ENCODE results near the gene ONECUT3.

ONECUT3 gene

GRCh38 chr19:1747285-1748114 lies 5.8 kb upstream of the ONECUT3 start:
- no peak for TF ChIP-seq POLR2A (IDR thresholded peaks at IDR 0.05; ENCODE audit: low read depth, low read length)
- peak; percentile 94 for FAIRE-seq
- DNase-seq (ENCODE audit: insufficient read length, low spot score) = peak; percentile 100

DNA sequence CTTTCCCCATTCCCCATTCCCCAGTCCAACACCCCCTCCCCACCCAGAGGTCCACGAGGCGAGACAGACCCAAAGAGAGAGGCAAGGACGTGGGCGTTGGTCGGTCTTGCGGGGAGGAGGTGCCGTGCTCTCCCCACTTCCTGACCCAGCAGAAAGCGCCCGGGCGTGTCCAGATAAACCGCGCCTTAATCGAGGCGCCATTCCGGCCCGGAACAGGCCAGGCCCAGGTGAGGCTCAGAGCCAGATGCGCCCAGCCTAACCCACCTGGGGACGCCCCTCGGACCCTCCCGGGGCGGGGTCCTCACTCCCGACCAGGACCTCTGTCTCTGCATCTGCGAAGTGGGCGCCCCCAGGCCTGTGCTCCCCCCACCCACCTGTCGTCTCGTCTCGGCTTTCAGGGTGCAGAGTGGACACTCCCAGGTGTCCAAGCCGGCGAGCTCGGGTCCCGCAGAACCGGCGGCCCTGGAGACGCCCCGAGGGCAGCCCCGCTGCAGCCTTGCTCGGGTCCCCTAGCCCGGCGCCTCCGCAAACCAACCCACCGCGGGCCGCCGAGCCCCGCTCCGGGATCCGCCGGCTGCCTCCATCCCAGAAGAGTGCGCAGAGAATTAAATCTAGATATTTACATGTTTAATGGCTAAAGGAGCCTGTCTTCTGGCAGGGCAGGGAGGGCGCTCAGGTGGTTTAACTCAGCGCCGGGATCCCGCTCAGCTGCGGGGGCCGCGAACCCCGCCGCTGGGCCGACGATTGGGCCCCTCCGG lies 5.0 kb upstream of the ONECUT3 start:
- TF ChIP-seq POLR2A (IDR thresholded peaks at IDR 0.05; ENCODE audit: low read depth, low read length) = no peak
- DNase-seq (ENCODE audit: insufficient read length, low spot score) (peak; percentile 89), FAIRE-seq (no peak)

DNA sequence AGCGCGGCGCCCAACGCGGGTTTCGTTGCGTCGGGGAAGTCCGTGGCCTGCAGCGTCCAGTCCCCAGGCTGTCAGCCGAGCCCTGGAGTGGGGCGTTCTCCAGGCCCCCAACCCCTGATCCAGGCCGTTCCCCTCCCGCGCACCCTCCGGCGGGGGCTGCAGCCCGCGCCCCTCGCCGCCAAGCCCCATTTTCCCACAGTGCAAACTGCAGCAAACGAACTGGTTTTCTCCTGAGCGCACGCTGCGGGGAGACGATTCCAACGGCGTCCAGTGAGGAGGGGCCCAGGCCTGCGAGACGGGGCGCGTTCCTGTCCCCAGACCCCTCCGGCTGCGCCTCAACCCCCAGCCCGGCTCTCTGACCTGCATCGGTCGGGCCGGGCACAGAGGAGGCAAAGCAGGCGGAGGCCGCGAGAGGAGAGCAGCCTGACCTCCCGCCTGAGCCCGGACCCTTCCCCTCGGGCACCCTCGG lies 4.4 kb upstream of the ONECUT3 start:
- FAIRE-seq (no peak), DNase-seq (ENCODE audit: insufficient read length, low spot score) (no peak)
- TF ChIP-seq POLR2A (IDR thresholded peaks at IDR 0.05; ENCODE audit: low read depth, low read length) = no peak

DNA sequence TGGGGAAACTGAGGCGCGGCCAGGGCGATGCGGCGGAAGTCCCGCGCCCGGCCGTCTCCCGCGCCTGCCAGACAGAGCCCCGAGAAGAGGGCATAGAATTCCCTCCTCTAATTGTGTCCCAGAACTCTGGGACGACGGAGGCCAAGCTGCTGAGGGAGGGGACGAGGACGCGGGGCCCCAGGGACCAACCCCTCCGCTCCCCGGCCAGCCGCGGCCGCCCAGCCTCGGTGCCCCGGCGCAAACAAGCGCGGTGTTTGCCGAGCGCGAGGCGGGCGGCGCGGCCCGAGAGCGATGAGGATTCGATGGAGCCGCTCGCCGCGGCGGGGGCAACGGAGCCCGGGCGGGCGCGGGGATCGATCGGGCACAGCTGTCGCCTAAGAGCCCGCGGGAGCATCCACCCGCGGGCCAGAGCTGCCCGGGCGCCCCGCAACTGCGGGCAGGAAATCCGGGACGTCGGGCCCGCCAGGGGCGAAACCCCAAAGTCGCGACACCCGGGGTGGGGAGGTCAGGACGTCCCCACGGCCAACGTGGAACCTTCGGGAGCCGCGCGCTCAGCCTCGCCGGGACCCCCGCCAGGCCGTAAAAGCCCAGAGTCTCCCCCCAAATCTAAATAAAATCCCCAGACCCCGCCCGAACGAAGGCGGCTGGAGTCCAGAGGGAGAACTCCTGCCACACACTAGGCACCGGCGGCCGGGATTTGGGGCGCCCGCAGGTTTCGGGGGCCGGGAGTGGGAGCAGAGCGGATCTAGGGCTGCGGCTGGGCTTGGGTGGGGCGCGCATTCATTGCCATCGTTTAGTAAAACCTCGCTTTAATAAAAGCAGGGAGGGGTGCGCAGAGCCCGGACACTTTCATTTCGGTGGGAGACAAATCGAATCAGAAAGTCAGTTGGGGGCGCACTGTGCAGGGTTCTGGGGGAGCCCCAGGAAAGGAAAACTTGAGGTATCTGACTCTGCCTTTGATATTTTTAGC lies 3.6 kb upstream of the ONECUT3 start:
- DNase-seq (ENCODE audit: insufficient read length, low spot score) (no peak), FAIRE-seq (no peak)
- TF ChIP-seq POLR2A (IDR thresholded peaks at IDR 0.05; ENCODE audit: low read depth, low read length) = no peak

- FAIRE-seq = no peak
Observed at GRCh38 chr19:1750343-1751021, 2.8 kb upstream of the ONECUT3 start.

DNA sequence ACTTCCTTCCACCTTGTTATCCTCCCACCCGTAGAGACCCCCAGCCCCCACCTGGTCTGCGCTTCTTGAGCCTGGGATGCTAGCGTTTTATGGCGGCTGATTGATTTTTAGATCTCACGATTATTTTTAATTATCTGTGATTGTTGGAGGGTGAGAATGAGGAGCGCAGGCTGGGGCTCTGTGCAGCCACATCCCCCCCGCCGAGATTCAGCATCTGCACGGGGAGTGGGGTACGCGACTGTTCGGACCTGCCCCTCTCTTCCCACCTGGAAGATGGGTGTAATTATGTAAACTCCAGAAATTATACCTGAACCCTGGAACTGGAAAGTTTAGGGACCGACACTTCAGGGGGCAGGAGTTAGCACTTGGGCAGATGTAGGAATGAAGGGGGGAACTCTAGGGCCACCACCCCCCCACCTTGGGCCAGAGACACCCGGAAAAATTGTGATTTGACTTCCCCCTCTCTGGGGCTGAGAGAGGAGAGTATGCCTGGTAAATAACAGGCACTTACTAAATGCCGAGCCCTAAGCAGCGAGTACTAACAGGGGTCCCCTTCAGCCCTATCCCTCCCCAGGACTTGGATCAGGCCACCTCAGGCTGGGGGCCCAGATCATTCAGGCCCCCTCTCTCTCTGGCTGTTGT lies 1.8 kb upstream of the ONECUT3 start:
- DNase-seq (ENCODE audit: insufficient read length, low spot score) = no peak
- TF ChIP-seq POLR2A (IDR thresholded peaks at IDR 0.05; ENCODE audit: low read depth, low read length) = no peak
- no peak for FAIRE-seq

More at GRCh38 chr19:1750343-1751021, 2.8 kb upstream of the ONECUT3 start:
- no peak for DNase-seq (ENCODE audit: insufficient read length, low spot score)
- TF ChIP-seq POLR2A (IDR thresholded peaks at IDR 0.05; ENCODE audit: low read depth, low read length) = no peak

- TF ChIP-seq POLR2A (IDR thresholded peaks at IDR 0.05; ENCODE audit: low read depth, low read length) = no peak
- FAIRE-seq = no peak
- DNase-seq (ENCODE audit: insufficient read length, low spot score) = no peak
Observed at GRCh38 chr19:1752009-1752756, 1.1 kb upstream of the ONECUT3 start.

GRCh38 chr19:1754018-1754635 lies 821 bp downstream of the ONECUT3 start:
- no peak for FAIRE-seq
- no peak for DNase-seq (ENCODE audit: insufficient read length, low spot score)
- TF ChIP-seq POLR2A (IDR thresholded peaks at IDR 0.05; ENCODE audit: low read depth, low read length) = no peak

GRCh38 chr19:1754636-1755466 lies 1.5 kb downstream of the ONECUT3 start:
- DNase-seq (ENCODE audit: insufficient read length, low spot score) (no peak), FAIRE-seq (no peak)
- no peak for TF ChIP-seq POLR2A (IDR thresholded peaks at IDR 0.05; ENCODE audit: low read depth, low read length)

DNA sequence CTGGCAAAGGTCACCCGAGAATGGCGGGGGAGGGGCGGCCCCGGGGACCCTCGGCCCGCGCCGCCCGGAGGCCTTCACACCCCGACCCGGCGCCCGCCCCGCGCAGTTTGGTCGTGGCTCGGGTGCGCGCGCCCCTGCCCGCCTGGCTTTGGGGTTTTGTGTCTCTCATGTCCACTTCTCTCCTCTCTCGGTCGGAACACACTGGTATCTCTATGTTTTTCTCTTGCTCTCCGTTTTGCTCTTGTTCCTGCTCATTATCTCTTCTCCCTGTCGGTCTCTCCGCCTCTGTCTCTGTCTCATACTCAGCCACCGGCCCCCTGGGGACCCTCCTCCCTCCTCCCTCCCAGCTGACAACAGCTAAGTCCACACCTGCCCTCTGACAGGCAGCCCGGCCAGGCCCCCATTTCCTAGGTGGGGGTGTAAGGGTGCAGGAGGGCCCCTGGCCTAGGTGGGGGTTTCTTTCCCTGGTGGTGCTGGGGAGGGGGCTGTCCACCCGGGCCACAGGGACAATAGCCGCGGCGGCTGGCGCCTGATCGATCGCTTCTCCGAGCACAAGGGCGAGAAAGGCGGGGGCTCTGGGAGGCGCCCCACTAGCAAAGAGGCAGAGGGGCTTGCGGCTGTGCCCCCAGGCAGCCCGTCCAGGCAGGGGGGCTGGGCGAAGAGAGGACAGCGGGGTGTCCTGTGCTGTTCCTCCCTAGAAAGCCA lies 2.3 kb downstream of the ONECUT3 start:
- FAIRE-seq (no peak), DNase-seq (ENCODE audit: insufficient read length, low spot score) (no peak)
- no peak for TF ChIP-seq POLR2A (IDR thresholded peaks at IDR 0.05; ENCODE audit: low read depth, low read length)

Data from H54 (cell line).